NCI-H146 (cell line): ENCODE results near the gene ALS2.
"Not testable (repeated sequence)": the region's sequence is repeated elsewhere in the genome, so short reads cannot be mapped to it uniquely, and the experiment has no call there.

Experiments used
- DNase-seq: peaks from one replicate; lab custom pipeline; 2025; lab: John Stamatoyannopoulos, UW

The ALS2 gene

DNA sequence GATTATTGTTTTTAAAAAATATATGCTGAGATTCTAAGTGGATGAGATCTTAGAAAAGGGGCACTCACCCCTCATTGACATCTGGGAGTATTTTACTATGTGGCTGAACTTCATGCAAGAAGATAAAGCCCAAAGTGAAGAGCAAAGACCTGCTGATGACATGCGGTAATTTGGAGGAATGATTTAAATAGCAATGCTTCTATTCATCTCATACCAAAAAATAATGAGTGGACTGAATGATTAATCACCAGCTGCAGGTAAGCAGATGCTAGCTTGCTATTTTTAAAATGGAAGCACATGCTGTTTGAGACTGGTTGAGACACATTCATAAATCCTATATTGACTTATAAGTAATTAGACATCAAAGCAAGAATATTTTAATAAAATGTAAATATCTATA lies 12.9 kb upstream of the ALS2 start:
- no peak for DNase-seq

DNA sequence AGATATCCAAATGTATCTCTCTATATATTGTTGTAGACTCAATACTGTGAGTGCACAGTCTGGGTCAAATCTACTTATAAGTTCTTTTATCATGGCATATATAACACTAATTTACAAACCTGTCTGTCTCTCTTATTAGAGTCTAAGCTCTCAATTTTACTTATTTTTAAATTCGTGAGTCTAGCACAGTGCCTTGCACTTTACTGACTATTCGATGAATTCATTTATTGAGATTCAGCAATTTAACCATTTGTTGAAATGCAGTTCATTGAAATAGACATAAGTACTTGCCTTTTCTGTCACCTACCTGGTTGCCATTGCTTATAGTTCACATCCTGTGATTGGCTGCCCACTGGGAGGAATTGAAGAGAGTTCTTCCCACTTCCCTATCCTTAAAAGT lies 10.3 kb upstream of the ALS2 start:
- DNase-seq: no peak

DNA sequence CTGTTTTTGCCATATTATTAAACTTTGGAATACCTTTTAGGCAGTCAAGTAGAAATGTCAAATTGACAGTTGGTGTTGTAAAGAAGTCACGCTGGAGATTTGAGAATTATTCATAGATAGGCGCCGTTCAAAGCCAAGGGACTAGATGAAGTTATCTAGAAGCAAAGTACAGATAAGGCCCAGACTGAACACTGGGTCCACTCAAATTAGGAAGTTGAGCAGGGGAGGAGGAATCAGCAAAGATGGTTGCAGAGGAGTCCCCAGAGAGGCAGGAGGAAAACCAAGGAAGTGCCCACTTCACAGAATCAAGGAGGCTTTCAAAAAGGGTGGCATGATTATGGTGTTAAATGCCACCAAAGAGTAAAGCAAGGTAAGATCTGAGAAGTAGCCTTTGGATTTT lies 9.6 kb upstream of the ALS2 start:
- no peak for DNase-seq

GRCh38 chr2:201789395-201789794 lies 8.7 kb upstream of the ALS2 start:
- no peak for DNase-seq

DNA sequence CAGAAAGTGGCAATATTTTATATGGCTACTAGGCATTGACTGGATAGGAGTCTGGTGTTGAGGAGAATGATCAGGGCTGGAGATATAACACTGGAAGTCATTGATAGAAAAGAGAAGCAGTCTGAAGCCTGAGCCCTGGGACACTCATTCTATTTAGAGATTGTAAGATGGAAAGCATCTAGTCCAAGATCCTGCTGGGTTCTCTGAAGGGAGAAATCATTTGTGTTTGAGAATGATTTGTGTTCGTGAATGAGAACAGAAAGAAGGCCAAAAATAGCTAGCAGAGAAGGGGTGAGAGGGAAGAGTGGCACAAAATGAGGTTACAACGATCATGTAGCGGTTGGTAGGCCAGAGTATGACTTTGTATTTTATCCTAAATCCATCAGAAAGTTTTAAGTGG lies 7.6 kb upstream of the ALS2 start:
- DNase-seq: no peak

GRCh38 chr2:201786471-201786870 lies 5.7 kb upstream of the ALS2 start:
- no peak for DNase-seq

DNA sequence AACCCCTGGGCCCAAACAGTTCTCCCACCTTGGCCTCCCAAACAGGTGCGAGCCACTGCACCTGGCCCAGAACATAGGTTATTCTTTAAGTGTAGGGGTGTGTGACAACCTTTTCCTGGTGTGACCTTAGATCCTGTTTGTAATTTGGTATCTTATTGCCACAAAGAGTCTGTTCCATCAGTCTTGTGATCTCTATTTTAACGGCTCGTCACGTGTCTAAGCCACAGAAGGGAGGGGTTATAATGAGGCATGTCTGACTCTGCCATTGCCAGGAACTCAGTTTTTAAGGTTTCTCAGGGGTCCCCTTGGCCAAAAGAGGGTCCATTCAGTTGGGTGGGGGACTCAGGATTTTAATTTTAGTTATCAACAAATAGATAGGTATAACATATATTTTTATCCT lies 4.4 kb upstream of the ALS2 start:
- DNase-seq: no peak

- DNase-seq: no peak
Measured at GRCh38 chr2:201784563-201784962, 3.8 kb upstream of the ALS2 start.

DNA sequence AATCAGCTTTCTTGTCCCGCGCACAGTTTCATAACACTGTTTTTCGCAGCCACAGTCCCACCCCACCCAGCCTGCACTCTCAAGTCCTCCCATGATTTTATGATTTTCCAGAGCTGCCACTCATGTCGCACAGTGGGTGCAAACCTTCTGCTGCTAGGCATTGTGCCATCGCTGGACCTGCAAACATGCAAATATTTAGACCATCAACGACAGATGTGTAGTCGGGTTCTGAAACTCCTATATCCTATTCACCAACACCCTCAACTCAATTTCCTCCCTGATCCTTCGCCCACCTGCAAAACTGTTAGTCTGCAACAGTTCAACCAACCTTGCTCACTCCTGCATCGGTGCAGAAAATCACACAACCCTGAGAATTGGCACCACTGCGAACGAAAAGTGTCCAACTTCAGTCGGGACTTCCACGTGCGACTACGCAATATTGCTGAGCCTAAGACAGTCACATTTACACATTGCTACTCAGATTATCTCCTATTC lies 871 bp upstream of the ALS2 start:
- DNase-seq: peak; percentile 7

- peak; percentile 52 for DNase-seq
Measured at GRCh38 chr2:201779901-201780673, 646 bp downstream of the ALS2 start.

- DNase-seq: no peak
Measured at GRCh38 chr2:201777869-201778268, 2.9 kb downstream of the ALS2 start.

DNA sequence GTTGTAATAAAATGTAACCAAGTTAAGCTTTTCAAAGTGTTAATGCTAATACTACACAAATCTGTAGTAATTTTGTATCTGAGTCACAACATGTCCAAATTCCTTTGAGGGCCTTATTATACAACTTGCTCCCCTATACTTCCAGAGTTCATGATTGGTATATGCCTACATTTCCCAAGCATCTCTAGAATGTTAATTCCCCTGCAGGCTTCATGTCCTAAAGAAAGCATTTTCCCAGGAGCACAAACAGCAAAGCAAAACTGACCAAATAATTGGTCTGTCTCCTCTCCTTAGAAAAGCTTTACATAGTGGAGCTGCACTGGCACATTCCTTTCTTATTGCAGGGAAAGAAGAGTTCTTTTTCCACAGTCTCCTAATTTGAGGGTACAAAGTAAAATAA lies 3.7 kb downstream of the ALS2 start:
- DNase-seq: no peak

- DNase-seq: no peak
Measured at GRCh38 chr2:201775326-201775725, 5.4 kb downstream of the ALS2 start.

GRCh38 chr2:201774546-201774945 lies 6.2 kb downstream of the ALS2 start:
- DNase-seq: no peak

GRCh38 chr2:201773990-201774389 lies 6.7 kb downstream of the ALS2 start:
- no peak for DNase-seq

GRCh38 chr2:201769666-201770373 lies 10.9 kb downstream of the ALS2 start:
- no peak for DNase-seq

GRCh38 chr2:201768918-201769317 lies 11.8 kb downstream of the ALS2 start:
- DNase-seq: no peak

DNA sequence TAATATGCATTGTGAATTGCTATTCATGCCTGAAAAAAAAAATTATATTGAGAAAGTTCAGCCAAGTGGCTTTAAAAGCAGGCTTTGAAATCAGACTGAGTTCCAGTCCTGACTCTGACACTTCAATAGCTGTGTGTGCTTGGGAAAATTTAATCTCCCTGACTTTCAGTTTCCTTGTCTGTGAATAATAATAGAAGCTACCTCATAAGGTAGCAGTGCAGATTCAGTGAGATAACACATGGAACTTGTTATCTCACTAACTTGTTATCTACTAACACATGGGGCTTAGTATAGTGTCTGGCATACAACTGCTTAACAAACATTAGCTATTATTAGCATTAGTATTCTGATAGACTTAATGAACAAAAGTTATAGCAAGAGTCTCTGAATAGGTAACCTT lies 14.9 kb downstream of the ALS2 start:
- DNase-seq: no peak

DNA sequence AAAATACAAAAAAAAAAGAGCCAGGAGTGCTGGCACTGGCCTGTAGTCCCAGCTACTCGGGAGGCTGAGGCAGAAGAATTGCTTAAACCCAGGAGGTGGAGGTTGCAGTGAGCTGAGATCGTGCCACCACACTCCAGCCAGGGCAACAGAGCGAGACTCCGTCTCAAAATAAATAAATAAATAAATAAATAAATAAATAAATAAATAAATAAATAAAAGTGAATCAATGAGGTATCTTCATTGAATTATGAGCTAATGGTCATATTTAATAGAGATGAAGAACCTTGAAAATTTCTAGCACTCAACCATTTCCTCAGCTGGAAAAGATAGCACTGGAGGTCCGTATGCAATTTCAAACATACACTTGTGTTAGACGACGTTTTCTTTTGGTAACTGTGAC lies 16.3 kb downstream of the ALS2 start:
- not testable (repeated sequence) for DNase-seq

DNA sequence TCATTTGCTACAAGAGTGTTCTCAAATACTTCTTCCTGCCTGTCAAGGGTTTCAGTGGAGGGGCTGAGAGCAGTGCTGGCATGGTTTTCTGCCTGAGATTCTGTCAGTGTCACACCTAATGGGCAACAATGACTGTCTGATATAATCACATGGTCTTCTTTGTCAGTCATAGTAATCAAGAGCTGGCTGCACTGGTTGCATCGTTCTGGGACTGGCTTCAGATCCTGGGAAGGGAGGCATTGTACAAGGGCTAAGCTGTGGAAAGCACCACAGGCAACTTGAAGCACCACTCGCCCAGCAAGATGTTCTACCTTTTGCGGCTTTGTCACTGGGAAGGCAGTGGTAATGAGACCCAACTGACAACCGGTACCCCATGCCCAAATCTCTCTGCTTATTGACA lies 19.6 kb downstream of the ALS2 start:
- no peak for DNase-seq

DNA sequence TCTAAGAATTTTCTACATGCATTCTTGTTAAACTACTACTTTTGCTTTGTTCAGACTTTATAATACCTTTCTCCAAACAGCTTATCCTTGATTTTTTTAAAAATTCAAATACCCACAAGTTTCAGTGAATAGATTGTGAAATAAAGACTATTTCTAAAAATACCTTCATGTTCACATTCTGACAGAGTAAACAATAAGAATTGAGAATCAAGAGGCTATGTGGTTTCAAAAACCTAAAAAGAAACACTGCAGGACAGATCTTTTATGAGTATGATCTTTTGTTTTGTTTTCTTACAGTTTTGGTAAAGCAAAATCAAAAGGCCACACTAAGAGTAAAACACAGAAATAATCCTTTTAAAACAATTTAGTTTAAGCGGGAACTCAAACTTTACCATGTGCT lies 21.2 kb downstream of the ALS2 start:
- no peak for DNase-seq

GRCh38 chr2:201758873-201759272 lies 21.9 kb downstream of the ALS2 start:
- no peak for DNase-seq

GRCh38 chr2:201758234-201758633 lies 22.5 kb downstream of the ALS2 start:
- no peak for DNase-seq
